ENCODE results near the gene LCE2D.
"Not testable (repeated sequence)": the region's sequence is repeated elsewhere in the genome, so short reads cannot be mapped to it uniquely, and the experiment has no call there.

The LCE2D gene

GRCh38 chr1:152657677-152658076 is 5.5 kb upstream of the LCE2D start:
- no peak for TF ChIP-seq CTCF (IDR thresholded peaks at IDR 0.05; ENCODE audit: borderline replicate concordance, control extremely low read depth, extremely low read depth, insufficient read depth, missing control alignments)
- in situ Hi-C loops (cut with MboI; ENCODE audit: low sequenced_read_pairs, unreplicated experiment) = loop anchor here (25.0 kb wide), 1 partner anchor 280 kb away; the partner anchor contains the start of gene SPRR5
- DNase-seq (ENCODE audit: low spot score) = no peak

- no peak for TF ChIP-seq CTCF (IDR thresholded peaks at IDR 0.05; ENCODE audit: borderline replicate concordance, control extremely low read depth, extremely low read depth, insufficient read depth, missing control alignments)
- DNase-seq (ENCODE audit: low spot score) = no peak
- in situ Hi-C loops (cut with MboI; ENCODE audit: low sequenced_read_pairs, unreplicated experiment) = loop anchor here (25.0 kb wide), 1 partner anchor 279 kb away; the partner anchor contains the start of gene SPRR5
Observed at GRCh38 chr1:152658649-152659048, 4.5 kb upstream of the LCE2D start.

GRCh38 chr1:152666171-152666570 is 3.0 kb downstream of the LCE2D start:
- DNase-seq (ENCODE audit: low spot score) = not testable (repeated sequence)
- in situ Hi-C loops (cut with MboI; ENCODE audit: low sequenced_read_pairs, unreplicated experiment) = loop anchor here (25.0 kb wide), 1 partner anchor 271 kb away; the partner anchor contains the start of gene SPRR5

GRCh38 chr1:152667648-152668047 is 4.5 kb downstream of the LCE2D start:
- in situ Hi-C loops (cut with MboI; ENCODE audit: low sequenced_read_pairs, unreplicated experiment) = loop anchor here (25.0 kb wide), 1 partner anchor 270 kb away; the partner anchor contains the start of gene SPRR5
- DNase-seq (ENCODE audit: low spot score) = no peak
- no peak for TF ChIP-seq CTCF (IDR thresholded peaks at IDR 0.05; ENCODE audit: borderline replicate concordance, control extremely low read depth, extremely low read depth, insufficient read depth, missing control alignments)

GRCh38 chr1:152673016-152673415 is 9.8 kb downstream of the LCE2D start:
- no peak for TF ChIP-seq CTCF (IDR thresholded peaks at IDR 0.05; ENCODE audit: borderline replicate concordance, control extremely low read depth, extremely low read depth, insufficient read depth, missing control alignments)
- DNase-seq (ENCODE audit: low spot score) = no peak
- in situ Hi-C loops (cut with MboI; ENCODE audit: low sequenced_read_pairs, unreplicated experiment) = loop anchor here (25.0 kb wide), 1 partner anchor 264 kb away; the partner anchor contains the start of gene SPRR5

- in situ Hi-C loops (cut with MboI; ENCODE audit: low sequenced_read_pairs, unreplicated experiment) = loop anchor here (25.0 kb wide), 1 partner anchor 262 kb away; the partner anchor contains the start of gene SPRR5
- not testable (repeated sequence) for DNase-seq (ENCODE audit: low spot score)
Observed at GRCh38 chr1:152674983-152675382, 11.8 kb downstream of the LCE2D start, which contains the start of gene LCE2C. Gene LCE2C (plus strand): TSS chr1:152675279. CDS start chr1:152676016, 737 bp downstream.

- DNase-seq (ENCODE audit: low spot score) = no peak
- in situ Hi-C loops (cut with MboI; ENCODE audit: low sequenced_read_pairs, unreplicated experiment) = no loop called here
- TF ChIP-seq CTCF (IDR thresholded peaks at IDR 0.05; ENCODE audit: borderline replicate concordance, control extremely low read depth, extremely low read depth, insufficient read depth, missing control alignments) = no peak
Observed at GRCh38 chr1:152679459-152679858, 16.3 kb downstream of the LCE2D start.

- in situ Hi-C loops (cut with MboI; ENCODE audit: low sequenced_read_pairs, unreplicated experiment) = no loop called here
- TF ChIP-seq CTCF (IDR thresholded peaks at IDR 0.05; ENCODE audit: borderline replicate concordance, control extremely low read depth, extremely low read depth, insufficient read depth, missing control alignments) = no peak
- no peak for DNase-seq (ENCODE audit: low spot score)
Observed at GRCh38 chr1:152681616-152682015, 18.4 kb downstream of the LCE2D start.

Measured in GM13976 (cell line).